HG03558 (cell line): ENCODE results near the gene TM4SF4.

Experiments
- ATAC-seq: cut with Tn5 transposase; IDR thresholded peaks from one replicate; pipeline ENCODE4 v1.9.1; 2021; ENCODE audit warnings: moderate number of reproducible peaks; ENCODE audit not compliant: unreplicated experiment; ENCODE audit errors: extremely low read depth

TM4SF4 gene

GRCh38 chr3:149541091-149541491 is 66.6 kb downstream of the TM4SF4 start:
- no peak for ATAC-seq

GRCh38 chr3:149542375-149543312 is 68.1 kb downstream of the TM4SF4 start:
- no peak for ATAC-seq

- no peak for ATAC-seq
These were observed 70.6 kb downstream of the TM4SF4 start for GRCh38 chr3:149545049-149545448.

GRCh38 chr3:149547413-149547812 is 72.9 kb downstream of the TM4SF4 start:
- ATAC-seq = no peak

GRCh38 chr3:149547954-149548668 is 73.6 kb downstream of the TM4SF4 start:
- ATAC-seq = no peak

GRCh38 chr3:149548669-149549065 is 74.2 kb downstream of the TM4SF4 start:
- no peak for ATAC-seq

GRCh38 chr3:149551500-149551899 is 77.0 kb downstream of the TM4SF4 start:
- ATAC-seq = no peak

- ATAC-seq = no peak
These were observed 78.2 kb downstream of the TM4SF4 start for GRCh38 chr3:149552700-149553099.
